HG02943 (cell line): ENCODE results near the gene SEPTIN14.
"Not testable (repeated sequence)": the region's sequence is repeated elsewhere in the genome, so short reads cannot be mapped to it uniquely, and the experiment has no call there.

ENCODE experiments used
- ATAC-seq: cut with Tn5 transposase; IDR thresholded peaks from one replicate; pipeline ENCODE4 v1.9.1; 2021; ENCODE audit warnings: mild to moderate bottlenecking, low read depth, moderate library complexity; ENCODE audit not compliant: unreplicated experiment

The SEPTIN14 gene

GRCh38 chr7:55786901-55787300, 75.7 kb downstream of the SEPTIN14 start:
- no peak for ATAC-seq

- not testable (repeated sequence) for ATAC-seq
Observed at GRCh38 chr7:55785444-55785843, 77.1 kb downstream of the SEPTIN14 start.

GRCh38 chr7:55784151-55784550, 78.4 kb downstream of the SEPTIN14 start:
- no peak for ATAC-seq

GRCh38 chr7:55778631-55779030, 83.9 kb downstream of the SEPTIN14 start:
- no peak for ATAC-seq

- ATAC-seq, result no peak
Observed at GRCh38 chr7:55776196-55776595, 86.4 kb downstream of the SEPTIN14 start.

- ATAC-seq, result no peak
Observed at GRCh38 chr7:55775051-55775420, 87.5 kb downstream of the SEPTIN14 start.

GRCh38 chr7:55774327-55775050, 88.1 kb downstream of the SEPTIN14 start:
- no peak for ATAC-seq

GRCh38 chr7:55770778-55771177, 91.8 kb downstream of the SEPTIN14 start:
- no peak for ATAC-seq

GRCh38 chr7:55753274-55753862, 109.2 kb downstream of the SEPTIN14 start:
- not testable (repeated sequence) for ATAC-seq

- not testable (repeated sequence) for ATAC-seq
Observed at GRCh38 chr7:55744706-55745105, 117.8 kb downstream of the SEPTIN14 start.
